Esophagus (tissue), 2 donors: ENCODE measurements around the gene ANK3. TPM values are rescaled to one million over a fixed set of nuclear protein-coding genes. Genes with fewer than 3 reads are reported as not detected.

Experiments used
- H3K27ac ChIP-seq, 2 donors: one replicate each; pipeline ENCODE4 v1.5.1; 2013; ENCODE audit warnings: low read depth in 2 of 2, mild to moderate bottlenecking in 2 of 2, inconsistent platforms in 1 of 2, low read length in 1 of 2, moderate library complexity in 1 of 2
- H3K27me3 ChIP-seq, 2 donors: one replicate each; pipeline ENCODE4 v1.6.1; 2013; ENCODE audit warnings: low read length in 2 of 2, control low read depth in 1 of 2, mild to moderate bottlenecking in 1 of 2; ENCODE audit not compliant: insufficient read depth in 2 of 2, control insufficient read depth in 1 of 2
- H3K36me3 ChIP-seq, 2 donors: one replicate each; pipeline ENCODE4 v1.6.1; 2013; ENCODE audit warnings: low read length in 1 of 2; ENCODE audit not compliant: control insufficient read depth in 2 of 2, insufficient read depth in 2 of 2
- H3K4me1 ChIP-seq, 2 donors: one replicate each; pipeline ENCODE4 v1.6.1; 2013; ENCODE audit warnings: low read length in 1 of 2; ENCODE audit not compliant: control insufficient read depth in 2 of 2, insufficient read depth in 2 of 2
- H3K4me3 ChIP-seq, 2 donors: one replicate each; pipeline ENCODE4 v1.5.1; 2013; ENCODE audit warnings: low read length in 2 of 2, mild to moderate bottlenecking in 2 of 2, low read depth in 1 of 2, moderate library complexity in 1 of 2
- H3K9me3 ChIP-seq, 2 donors: one replicate each; pipeline ENCODE4 v1.6.1; 2013; ENCODE audit warnings: mild to moderate bottlenecking in 2 of 2, low read depth in 1 of 2, low read length in 1 of 2, moderate library complexity in 1 of 2; ENCODE audit not compliant: control insufficient read depth in 2 of 2, insufficient read depth in 1 of 2
- WGBS, 2 donors: extraction: QIAGEN DNeasy Blood & Tissue Kit; methylation state at CpG; one replicate each; pipeline ENCODE4 v1.1.7; 2013; 5-methylcytosine and 5-hydroxymethylcytosine counted together
- polyA plus RNA-seq, 2 donors: library from polyadenylated mRNA; stranded (reverse); fragments of 200-250 nt; gene quantifications; one replicate each; pipeline ENCODE4 v1.2.3, GENCODE V29; 2013
- donor health status: healthy with polysubstance abuse.
- donor health status: Bipolar disorder and iron deficiency.

Gene ANK3
- polyA plus RNA-seq, 2 donors, result 6.9 to 7.8 TPM

- 70 to 75% methylated on average over 12 of the region's 12 CpGs for WGBS, 2 donors
Observed at GRCh38 chr10:60140651-60141632, 248.7 kb downstream of the ANK3 start.

DNA sequence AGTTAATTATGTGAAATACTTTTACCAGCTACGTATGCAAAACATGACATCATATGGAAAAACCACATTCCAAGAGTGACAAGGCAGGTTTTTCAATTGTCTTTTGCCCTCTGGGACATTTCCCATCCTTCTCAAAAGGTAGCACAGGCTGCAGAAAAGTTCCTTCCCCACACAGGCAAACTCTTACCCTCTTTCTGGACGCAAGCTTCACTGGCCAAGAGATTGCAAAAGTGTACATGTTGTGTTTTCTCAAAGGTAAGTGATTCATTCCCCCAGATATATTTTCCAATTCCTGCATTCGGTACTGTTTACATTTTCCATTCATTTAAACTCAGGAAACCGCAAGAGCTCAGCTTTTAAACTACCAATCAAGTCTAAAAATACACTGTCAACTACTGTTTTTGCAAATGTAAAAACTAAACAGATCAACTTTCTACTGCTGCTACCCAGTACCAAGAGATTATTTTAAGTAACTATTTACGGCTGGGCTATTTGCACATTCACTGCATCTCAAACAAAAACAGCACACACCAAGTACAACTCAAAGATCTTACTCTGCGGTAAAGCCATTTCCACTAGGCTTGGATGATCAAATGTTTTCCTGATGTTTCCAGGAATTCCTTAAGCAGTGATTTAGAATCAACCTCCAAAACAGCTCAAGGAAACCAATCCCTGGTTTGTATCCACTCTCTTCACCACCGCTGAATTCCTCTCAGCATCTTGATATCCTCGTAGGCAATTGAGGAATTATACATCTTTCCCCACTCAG lies 249.7 kb downstream of the ANK3 start:
- 40 to 41% methylated on average over 8 of the region's 8 CpGs for WGBS, 2 donors
- H3K27ac ChIP-seq, result no peak overlapping the region
- no peak overlapping the region for H3K4me3 ChIP-seq
- no peaks in the 10 kb centered on the region for H3K27me3 ChIP-seq
- no peaks in the 10 kb centered on the region for H3K9me3 ChIP-seq
- no peaks in the 10 kb centered on the region for H3K36me3 ChIP-seq
- H3K4me1 ChIP-seq, result no peaks in the 10 kb centered on the region

More at GRCh38 chr10:60140651-60141632, 248.7 kb downstream of the ANK3 start:
- no peaks in the 10 kb centered on the region for H3K27me3 ChIP-seq
- no peaks in the 10 kb centered on the region for H3K9me3 ChIP-seq
- no peak overlapping the region for H3K27ac ChIP-seq
- no peaks in the 10 kb centered on the region for H3K4me1 ChIP-seq
- H3K4me3 ChIP-seq, result no peak overlapping the region
- H3K36me3 ChIP-seq, result no peaks in the 10 kb centered on the region

- no peak overlapping the region for H3K4me3 ChIP-seq
Observed at GRCh38 chr10:60139290-60139689, 250.4 kb downstream of the ANK3 start.

DNA sequence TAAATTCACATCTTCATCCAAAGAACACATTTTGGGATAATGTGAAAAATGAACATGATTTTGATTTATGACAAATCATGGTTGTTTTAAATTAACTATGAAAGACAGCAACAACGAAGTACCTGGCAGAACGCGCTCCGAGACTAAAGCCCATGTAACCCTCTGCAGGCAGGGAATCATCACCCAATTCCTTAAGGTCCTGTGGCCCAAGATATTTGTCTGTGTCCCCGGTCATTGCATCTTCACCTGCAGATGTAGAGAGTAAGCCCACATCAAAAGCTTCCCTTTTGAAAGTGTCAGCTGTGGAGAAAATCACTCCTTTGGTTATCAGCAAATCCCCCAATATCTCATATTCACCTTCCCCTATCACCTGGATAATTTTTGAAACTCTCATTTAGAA lies 250.8 kb downstream of the ANK3 start:
- 88 to 91% methylated on average over 5 of the region's 5 CpGs for WGBS, 2 donors
- H3K36me3 ChIP-seq, result no peaks in the 10 kb centered on the region
- no peaks in the 10 kb centered on the region for H3K9me3 ChIP-seq
- no peaks in the 10 kb centered on the region for H3K27me3 ChIP-seq
- H3K4me3 ChIP-seq, result no peak overlapping the region
- H3K4me1 ChIP-seq, result no peaks in the 10 kb centered on the region
- no peak overlapping the region for H3K27ac ChIP-seq

More at GRCh38 chr10:60139290-60139689, 250.4 kb downstream of the ANK3 start:
- Histone ChIP-seq H3K4me1 (no peaks in the 10 kb centered on the region), H3K9me3 (no peaks in the 10 kb centered on the region), H3K27me3 (no peaks in the 10 kb centered on the region), H3K27ac (peak overlapping the region in 1 of 2 donors; percentile 20), H3K36me3 (no peaks in the 10 kb centered on the region)
- 64 to 68% methylated on average over 3 of the region's 3 CpGs for WGBS, 2 donors

GRCh38 chr10:60138026-60138425 lies 251.6 kb downstream of the ANK3 start:
- no peak overlapping the region for H3K4me3 ChIP-seq
- no peaks in the 10 kb centered on the region for H3K9me3 ChIP-seq
- H3K27me3 ChIP-seq, result no peaks in the 10 kb centered on the region
- H3K4me1 ChIP-seq, result no peaks in the 10 kb centered on the region
- H3K27ac ChIP-seq, result no peak overlapping the region
- H3K36me3 ChIP-seq, result no peaks in the 10 kb centered on the region

DNA sequence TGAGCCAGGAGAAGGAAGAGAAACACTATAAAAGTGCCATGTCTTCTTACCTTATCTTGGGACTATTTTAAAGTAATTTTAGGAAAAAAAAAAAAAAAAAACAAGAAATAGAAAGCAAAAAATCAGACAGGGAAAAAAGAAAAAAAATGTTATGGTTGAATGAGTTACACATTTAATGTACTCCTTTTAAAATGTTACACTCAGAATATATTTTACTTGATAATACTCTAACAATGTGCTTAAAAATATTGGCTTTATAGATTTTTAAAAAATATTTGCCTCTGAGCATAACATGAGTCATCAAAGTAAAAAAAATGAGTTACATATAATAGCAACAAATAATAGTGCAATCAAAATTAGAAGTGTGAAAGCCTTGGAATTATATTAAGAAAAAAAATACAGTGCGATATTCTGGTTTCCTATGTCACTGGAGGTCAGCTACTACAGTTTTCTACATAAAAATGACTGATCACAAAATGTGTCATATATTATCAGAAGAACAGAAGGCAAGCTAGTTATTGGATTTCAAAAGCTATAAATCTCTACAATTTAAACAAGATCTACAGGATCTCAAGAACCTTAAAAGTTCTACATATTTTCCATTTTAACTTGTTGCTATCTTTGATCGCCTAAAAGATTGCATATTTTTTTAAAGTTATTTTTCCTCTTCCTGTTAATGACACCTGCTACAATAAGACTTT lies 252.2 kb downstream of the ANK3 start:
- Histone ChIP-seq H3K9me3 (no peaks in the 10 kb centered on the region), H3K4me3 (no peak overlapping the region), H3K27me3 (no peaks in the 10 kb centered on the region), H3K27ac (no peak overlapping the region), H3K36me3 (no peaks in the 10 kb centered on the region), H3K4me1 (no peaks in the 10 kb centered on the region)
- 89 to 90% methylated on average over 2 of the region's 2 CpGs for WGBS, 2 donors

GRCh38 chr10:60135020-60135419 lies 254.7 kb downstream of the ANK3 start:
- 89 to 94% methylated on average over 3 of the region's 3 CpGs for WGBS, 2 donors
- Histone ChIP-seq H3K27ac (no peak overlapping the region), H3K4me1 (peaks cover 0 to 1% of the 10 kb centered on the region in 2 donors), H3K4me3 (no peak overlapping the region), H3K27me3 (no peaks in the 10 kb centered on the region), H3K36me3 (no peaks in the 10 kb centered on the region), H3K9me3 (no peaks in the 10 kb centered on the region)

- H3K27ac ChIP-seq, result no peak overlapping the region
- no peaks in the 10 kb centered on the region for H3K27me3 ChIP-seq
- H3K4me1 ChIP-seq, result peaks cover 0 to 2% of the 10 kb centered on the region in 2 donors
- WGBS, 2 donors, result 96 to 97% methylated on average over 1 of the region's 1 CpG
- H3K36me3 ChIP-seq, result no peaks in the 10 kb centered on the region
- H3K9me3 ChIP-seq, result no peaks in the 10 kb centered on the region
- no peak overlapping the region for H3K4me3 ChIP-seq
Observed at GRCh38 chr10:60134548-60134947, 255.1 kb downstream of the ANK3 start.

DNA sequence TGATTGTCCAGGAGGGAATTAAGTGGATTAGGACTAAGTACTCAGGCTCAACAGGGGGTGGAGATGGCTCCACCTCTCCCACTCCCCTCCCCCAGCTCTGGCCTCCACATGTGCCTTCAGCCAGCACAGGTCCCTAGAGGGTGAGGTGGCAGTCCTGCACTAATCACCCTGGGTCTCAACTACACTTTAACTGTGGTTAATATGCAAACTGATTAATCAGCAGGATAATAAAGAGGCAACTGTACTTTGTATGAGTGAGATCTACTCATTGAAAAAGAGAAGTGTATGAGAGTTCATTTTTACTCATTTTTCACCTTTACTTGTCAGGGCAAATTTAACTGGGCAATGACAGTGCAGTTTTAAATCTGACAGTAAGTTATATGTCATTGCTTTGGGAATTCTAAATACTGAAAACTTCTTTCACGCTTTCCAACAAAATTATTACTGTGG lies 259.5 kb downstream of the ANK3 start:
- Histone ChIP-seq H3K27ac (no peak overlapping the region), H3K4me3 (no peak overlapping the region), H3K36me3 (no peaks in the 10 kb centered on the region), H3K27me3 (no peaks in the 10 kb centered on the region), H3K9me3 (no peaks in the 10 kb centered on the region), H3K4me1 (peaks cover 0 to 2% of the 10 kb centered on the region in 2 donors)
- 82 to 84% methylated on average over 1 of the region's 1 CpG for WGBS, 2 donors
